MM.1S (cell line): ENCODE measurements around the gene PRPF6.

Source experiments
- DNase-seq: peaks from one replicate; pipeline ENCODE4 v3.0.0-alpha.2; 2015
- H2AFZ ChIP-seq: fragments of 300-600 bp; sonication (generic); 2 replicates; pipeline ENCODE4 v1.6.0; 2016; ENCODE audit warnings: antibody characterized with exemption, low read length
- H3F3A ChIP-seq: fragments of 300-600 bp; sonication (generic); 2 replicates; pipeline ENCODE4 v1.6.1; 2016; ENCODE audit warnings: mild to moderate bottlenecking, antibody characterized with exemption, low read length, moderate library complexity, mixed read lengths; ENCODE audit not compliant: insufficient read depth
- H3K27ac ChIP-seq: fragments of 300-600 bp; sonication (generic); 2 replicates; pipeline ENCODE4 v1.5.1; 2016; ENCODE audit warnings: mild to moderate bottlenecking, low read length
- H3K27me3 ChIP-seq: fragments of 300-600 bp; sonication (generic); replicated peaks from 2 replicates; pipeline ENCODE4 v1.6.0; 2016; ENCODE audit warnings: low read length; ENCODE audit not compliant: insufficient read depth
- H3K36me3 ChIP-seq: fragments of 300-600 bp; sonication (generic); replicated peaks from 2 replicates; pipeline ENCODE4 v1.6.1; 2016; ENCODE audit warnings: mild to moderate bottlenecking, low read length, mixed read lengths; ENCODE audit not compliant: insufficient read depth
- H3K4me1 ChIP-seq: fragments of 300-600 bp; sonication (generic); 2 replicates; pipeline ENCODE4 v1.6.1; 2016; ENCODE audit warnings: low read length, mixed read lengths
- H3K4me2 ChIP-seq: fragments of 300-600 bp; sonication (generic); 2 replicates; pipeline ENCODE4 v1.6.0; 2016; ENCODE audit warnings: low read depth, low read length
- H3K4me3 ChIP-seq: fragments of 300-600 bp; sonication (generic); 2 replicates; pipeline ENCODE4 v1.5.1; 2016; ENCODE audit warnings: low read length, mixed read lengths
- H3K79me2 ChIP-seq: fragments of 300-600 bp; sonication (generic); 2 replicates; pipeline ENCODE4 v1.6.1; 2016; ENCODE audit warnings: mixed run types, low read length, mixed read lengths
- H3K9ac ChIP-seq: fragments of 300-600 bp; sonication (generic); 2 replicates; pipeline ENCODE4 v1.6.1; 2016; ENCODE audit warnings: low read length, mixed read lengths
- H3K9me2 ChIP-seq: fragments of 300-600 bp; sonication (generic); replicated peaks from 2 replicates; pipeline ENCODE4 v1.6.1; 2016; ENCODE audit warnings: mild to moderate bottlenecking, low read length, mixed read lengths; ENCODE audit not compliant: insufficient read depth
- H3K9me3 ChIP-seq: fragments of 300-600 bp; sonication (generic); replicated peaks from 2 replicates; pipeline ENCODE4 v1.6.1; 2016; ENCODE audit warnings: mild to moderate bottlenecking, low read length, mixed read lengths; ENCODE audit not compliant: insufficient read depth
- H4K20me1 ChIP-seq: fragments of 300-600 bp; sonication (generic); 2 replicates; pipeline ENCODE4 v1.6.1; 2016; ENCODE audit warnings: mild to moderate bottlenecking, low read length, moderate library complexity, mixed read lengths; ENCODE audit not compliant: insufficient read depth
- EZH2 ChIP-seq: fragments of 300-600 bp; sonication (generic); optimal IDR thresholded peaks from 2 replicates; pipeline ENCODE3; 2017; ENCODE audit warnings: low read depth, mild to moderate bottlenecking, antibody characterized with exemption, low read length, mixed read lengths
- EZH2phosphoT487 ChIP-seq: fragments of 300-600 bp; sonication (generic); IDR thresholded peaks from 2 replicates; pipeline ENCODE4 v1.6.1; 2018; ENCODE audit warnings: antibody characterized with exemption, low read length
- TF ChIP-seq, protein P1 (sequence below): fragments of 300-600 bp; sonication (generic); IDR thresholded peaks from 2 replicates; pipeline ENCODE4 v1.5.1; 2016; ENCODE audit warnings: antibody characterized with exemption, low read length, mixed read lengths

The PRPF6 gene

GRCh38 chr20:64033981-64034493, 53.1 kb downstream of the PRPF6 start:
- H4K20me1 ChIP-seq, result no peaks in the 10 kb centered on the region

DNA sequence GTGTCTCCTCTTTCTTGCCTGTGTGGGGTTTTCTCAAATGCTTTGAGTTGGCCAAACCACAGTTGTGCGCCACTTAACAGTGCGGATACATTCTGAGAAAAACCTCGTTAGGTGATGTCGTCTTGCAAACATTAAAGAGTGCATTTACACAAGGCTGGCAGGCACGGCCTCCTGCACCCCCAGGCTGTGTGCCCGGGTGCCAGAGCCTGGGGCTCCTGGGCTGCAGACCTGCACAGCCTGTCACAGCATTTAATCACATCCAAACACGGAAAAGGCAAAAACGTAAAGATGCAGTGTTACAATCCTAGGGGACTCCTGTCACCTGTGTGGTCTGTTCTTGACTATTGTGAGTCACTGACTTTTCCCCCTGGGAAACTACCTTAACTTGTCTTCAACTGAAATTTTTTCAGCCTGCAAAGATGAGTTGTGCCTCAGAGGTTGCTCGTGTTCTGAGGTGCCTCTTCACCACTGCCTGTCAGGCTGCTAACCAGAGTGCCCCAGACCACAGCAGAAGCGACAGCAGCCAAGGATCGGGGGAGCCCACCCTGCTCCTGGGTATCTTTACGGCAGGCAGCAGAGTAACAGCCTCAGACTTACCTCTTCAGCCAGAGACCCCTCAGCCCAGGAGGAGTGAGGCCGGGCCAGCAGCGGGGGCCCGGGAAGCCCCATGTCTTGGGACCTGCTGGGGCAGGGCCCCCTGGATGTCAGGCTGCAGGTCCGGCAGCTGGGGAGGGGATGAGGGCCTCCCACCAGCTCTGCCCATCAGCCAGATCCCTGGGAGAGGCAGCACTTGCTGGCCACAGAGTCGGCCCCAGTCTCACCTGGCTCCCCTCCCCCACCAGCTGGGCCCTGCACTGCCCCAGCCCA, 54.4 kb downstream of the PRPF6 start:
- no peak for TF ChIP-seq EZH2phosphoT487
- TF ChIP-seq EZH2, result no peak
- TF ChIP-seq, protein P1, sequence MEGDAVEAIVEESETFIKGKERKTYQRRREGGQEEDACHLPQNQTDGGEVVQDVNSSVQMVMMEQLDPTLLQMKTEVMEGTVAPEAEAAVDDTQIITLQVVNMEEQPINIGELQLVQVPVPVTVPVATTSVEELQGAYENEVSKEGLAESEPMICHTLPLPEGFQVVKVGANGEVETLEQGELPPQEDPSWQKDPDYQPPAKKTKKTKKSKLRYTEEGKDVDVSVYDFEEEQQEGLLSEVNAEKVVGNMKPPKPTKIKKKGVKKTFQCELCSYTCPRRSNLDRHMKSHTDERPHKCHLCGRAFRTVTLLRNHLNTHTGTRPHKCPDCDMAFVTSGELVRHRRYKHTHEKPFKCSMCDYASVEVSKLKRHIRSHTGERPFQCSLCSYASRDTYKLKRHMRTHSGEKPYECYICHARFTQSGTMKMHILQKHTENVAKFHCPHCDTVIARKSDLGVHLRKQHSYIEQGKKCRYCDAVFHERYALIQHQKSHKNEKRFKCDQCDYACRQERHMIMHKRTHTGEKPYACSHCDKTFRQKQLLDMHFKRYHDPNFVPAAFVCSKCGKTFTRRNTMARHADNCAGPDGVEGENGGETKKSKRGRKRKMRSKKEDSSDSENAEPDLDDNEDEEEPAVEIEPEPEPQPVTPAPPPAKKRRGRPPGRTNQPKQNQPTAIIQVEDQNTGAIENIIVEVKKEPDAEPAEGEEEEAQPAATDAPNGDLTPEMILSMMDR, result no peak
- Histone ChIP-seq H3K9ac (no peak overlapping the region), H3K4me3 (no peak overlapping the region), H3K4me1 (no peaks in the 10 kb centered on the region), H3K4me2 (no peak overlapping the region), H3K27me3 (peaks cover 14% of the 10 kb centered on the region), H3F3A (no peaks in the 10 kb centered on the region), H3K9me2 (no peaks in the 10 kb centered on the region), H3K79me2 (no peaks in the 10 kb centered on the region), H3K36me3 (no peaks in the 10 kb centered on the region), H3K27ac (no peak overlapping the region), H3K9me3 (no peaks in the 10 kb centered on the region), H4K20me1 (no peaks in the 10 kb centered on the region), H2AFZ (no peak overlapping the region)
- no peak for DNase-seq

More at GRCh38 chr20:64033981-64034493, 53.1 kb downstream of the PRPF6 start:
- no peak overlapping the region for H3K4me3 ChIP-seq
- H3K4me1 ChIP-seq, result no peaks in the 10 kb centered on the region
- no peaks in the 10 kb centered on the region for H3K79me2 ChIP-seq
- H3K4me2 ChIP-seq, result no peak overlapping the region
- TF ChIP-seq, protein P1, result no peak
- TF ChIP-seq EZH2phosphoT487 (no peak), EZH2 (no peak)
- no peak overlapping the region for H3K27ac ChIP-seq
- peaks cover 3% of the 10 kb centered on the region; the same call in 1 of the 2 replicates for H3K27me3 ChIP-seq
- H3K36me3 ChIP-seq, result no peaks in the 10 kb centered on the region
- H3F3A ChIP-seq, result no peaks in the 10 kb centered on the region
- H3K9me2 ChIP-seq, result no peaks in the 10 kb centered on the region
- no peak overlapping the region for H2AFZ ChIP-seq
- no peaks in the 10 kb centered on the region for H3K9me3 ChIP-seq
- DNase-seq, result no peak
- H3K9ac ChIP-seq, result no peak overlapping the region

DNA sequence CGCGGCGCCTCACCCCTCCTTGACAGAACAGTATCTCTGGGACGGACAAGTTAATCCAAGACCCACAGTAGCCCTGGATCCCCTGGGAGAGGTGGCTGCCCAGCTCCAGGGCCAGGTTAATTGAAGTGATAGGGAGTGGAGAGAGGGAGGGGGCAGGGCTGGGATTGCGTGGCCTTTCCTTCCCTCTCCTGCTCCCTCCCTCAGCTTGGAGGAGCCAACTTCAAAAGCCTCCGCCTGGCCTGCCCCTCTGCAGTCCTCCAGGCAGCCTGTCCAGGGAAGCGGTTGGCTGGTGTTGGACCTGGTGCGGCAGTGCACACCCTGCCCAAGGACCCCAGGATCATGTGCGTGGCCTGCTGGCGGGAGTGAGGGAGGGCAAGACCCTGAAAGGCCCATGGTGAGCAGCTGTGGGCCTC, 55.0 kb downstream of the PRPF6 start, which contains the start of gene C20orf204:
TSS of gene C20orf204 (plus strand) at position 250 of the 413 bp plus-strand sequence. CDS start at position 392, 142 bp downstream.
- Histone ChIP-seq H3K4me2 (no peak within 1 kb of the TSS), H3K9me3 (no peaks in the 10 kb centered on the region), H3K36me3 (no peaks in the 10 kb centered on the region), H4K20me1 (no peaks in the 10 kb centered on the region), H3K27me3 (peaks cover 20% of the 10 kb centered on the region), H3K4me3 (no peak within 1 kb of the TSS), H3K27ac (no peak within 1 kb of the TSS), H3K9me2 (no peaks in the 10 kb centered on the region), H3K79me2 (no peaks in the 10 kb centered on the region), H2AFZ (no peak within 1 kb of the TSS), H3K4me1 (no peaks in the 10 kb centered on the region), H3K9ac (no peak within 1 kb of the TSS), H3F3A (no peaks in the 10 kb centered on the region)
- TF ChIP-seq, protein P1, result no peak
- no peak for TF ChIP-seq EZH2
- TF ChIP-seq EZH2phosphoT487, result no peak
- no peak for DNase-seq
